BE2C (cell line): Measurements from ENCODE around the gene EN2.

ENCODE experiments used
- DNase-seq: peaks from one replicate; pipeline ENCODE4 v3.0.0-alpha.2; 2020
- H3K27me3 ChIP-seq: fragments of 250-450 bp; sonication (Bioruptor Pico); 2 replicates; pipeline ENCODE4 v1.5.1; 2020; ENCODE audit warnings: mild to moderate bottlenecking
- H3K36me3 ChIP-seq: fragments of 250-450 bp; sonication (Bioruptor Pico); 2 replicates; pipeline ENCODE4 v1.5.1; 2020; ENCODE audit warnings: mild to moderate bottlenecking
- H3K4me1 ChIP-seq: fragments of 250-450 bp; sonication (Bioruptor Pico); 2 replicates; pipeline ENCODE4 v1.5.1; 2020
- H3K4me3 ChIP-seq: 2 replicates; pipeline ENCODE4 v1.5.1; 2011; ENCODE audit warnings: low read depth, low read length
- H3K9me3 ChIP-seq: fragments of 250-450 bp; sonication (Bioruptor Pico); 2 replicates; pipeline ENCODE4 v1.5.1; 2020
- TF ChIP-seq, protein P1 (sequence below): IDR thresholded peaks from 2 replicates; pipeline ENCODE4 v1.5.1; 2012; ENCODE audit warnings: mild to moderate bottlenecking, low read depth, low read length

The EN2 gene

DNA sequence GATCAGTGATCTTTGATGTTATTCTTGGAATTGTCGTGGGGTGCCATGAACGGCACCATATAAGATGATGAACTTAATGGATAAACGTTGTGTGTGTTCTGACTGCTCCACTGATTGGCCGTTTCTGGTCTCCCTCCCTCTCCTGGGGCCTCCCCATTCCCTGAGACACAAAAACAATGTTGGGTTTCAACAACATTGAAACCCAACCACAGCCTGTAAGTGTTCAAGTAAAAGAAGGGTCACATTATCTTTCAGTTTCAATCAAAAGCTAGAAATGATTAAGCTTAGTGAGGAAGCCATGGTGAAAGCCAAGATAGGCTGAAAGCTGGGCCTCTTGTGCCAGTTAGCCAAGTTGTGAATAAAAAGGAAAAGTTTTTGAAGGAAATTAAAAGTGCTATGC is 19.5 kb downstream of the EN2 start:
- Histone ChIP-seq H3K27me3 (peaks cover 75% of the 10 kb centered on the region), H3K9me3 (no peaks in the 10 kb centered on the region), H3K36me3 (no peaks in the 10 kb centered on the region), H3K4me3 (no peak overlapping the region), H3K4me1 (no peaks in the 10 kb centered on the region)
- TF ChIP-seq, protein P1, sequence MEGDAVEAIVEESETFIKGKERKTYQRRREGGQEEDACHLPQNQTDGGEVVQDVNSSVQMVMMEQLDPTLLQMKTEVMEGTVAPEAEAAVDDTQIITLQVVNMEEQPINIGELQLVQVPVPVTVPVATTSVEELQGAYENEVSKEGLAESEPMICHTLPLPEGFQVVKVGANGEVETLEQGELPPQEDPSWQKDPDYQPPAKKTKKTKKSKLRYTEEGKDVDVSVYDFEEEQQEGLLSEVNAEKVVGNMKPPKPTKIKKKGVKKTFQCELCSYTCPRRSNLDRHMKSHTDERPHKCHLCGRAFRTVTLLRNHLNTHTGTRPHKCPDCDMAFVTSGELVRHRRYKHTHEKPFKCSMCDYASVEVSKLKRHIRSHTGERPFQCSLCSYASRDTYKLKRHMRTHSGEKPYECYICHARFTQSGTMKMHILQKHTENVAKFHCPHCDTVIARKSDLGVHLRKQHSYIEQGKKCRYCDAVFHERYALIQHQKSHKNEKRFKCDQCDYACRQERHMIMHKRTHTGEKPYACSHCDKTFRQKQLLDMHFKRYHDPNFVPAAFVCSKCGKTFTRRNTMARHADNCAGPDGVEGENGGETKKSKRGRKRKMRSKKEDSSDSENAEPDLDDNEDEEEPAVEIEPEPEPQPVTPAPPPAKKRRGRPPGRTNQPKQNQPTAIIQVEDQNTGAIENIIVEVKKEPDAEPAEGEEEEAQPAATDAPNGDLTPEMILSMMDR = no peak
- no peak for DNase-seq

DNA sequence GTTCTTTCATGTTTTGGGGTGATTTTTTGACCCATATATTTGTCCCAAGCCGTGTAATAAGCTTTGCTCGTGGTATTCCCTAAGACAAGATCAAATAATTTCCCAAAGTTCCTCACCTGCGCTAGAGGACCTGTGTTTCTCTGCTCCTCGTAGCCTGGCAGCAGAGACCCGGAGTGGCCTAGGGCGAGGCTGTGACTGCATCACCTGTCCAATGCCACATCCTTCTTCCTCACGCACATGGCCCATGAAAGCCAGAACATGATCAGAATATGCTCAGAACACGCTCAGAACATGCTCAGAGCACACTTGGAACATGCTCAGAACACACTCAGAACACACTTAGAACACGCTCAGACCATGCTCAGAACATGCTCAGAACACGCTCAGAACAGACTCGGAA is 23.8 kb downstream of the EN2 start:
- peaks cover 73% of the 10 kb centered on the region for H3K27me3 ChIP-seq
- TF ChIP-seq, protein P1 = no peak
- H3K4me3 ChIP-seq = no peak overlapping the region
- no peak for DNase-seq
- no peaks in the 10 kb centered on the region for H3K4me1 ChIP-seq
- H3K9me3 ChIP-seq = no peaks in the 10 kb centered on the region
- H3K36me3 ChIP-seq = no peaks in the 10 kb centered on the region

DNA sequence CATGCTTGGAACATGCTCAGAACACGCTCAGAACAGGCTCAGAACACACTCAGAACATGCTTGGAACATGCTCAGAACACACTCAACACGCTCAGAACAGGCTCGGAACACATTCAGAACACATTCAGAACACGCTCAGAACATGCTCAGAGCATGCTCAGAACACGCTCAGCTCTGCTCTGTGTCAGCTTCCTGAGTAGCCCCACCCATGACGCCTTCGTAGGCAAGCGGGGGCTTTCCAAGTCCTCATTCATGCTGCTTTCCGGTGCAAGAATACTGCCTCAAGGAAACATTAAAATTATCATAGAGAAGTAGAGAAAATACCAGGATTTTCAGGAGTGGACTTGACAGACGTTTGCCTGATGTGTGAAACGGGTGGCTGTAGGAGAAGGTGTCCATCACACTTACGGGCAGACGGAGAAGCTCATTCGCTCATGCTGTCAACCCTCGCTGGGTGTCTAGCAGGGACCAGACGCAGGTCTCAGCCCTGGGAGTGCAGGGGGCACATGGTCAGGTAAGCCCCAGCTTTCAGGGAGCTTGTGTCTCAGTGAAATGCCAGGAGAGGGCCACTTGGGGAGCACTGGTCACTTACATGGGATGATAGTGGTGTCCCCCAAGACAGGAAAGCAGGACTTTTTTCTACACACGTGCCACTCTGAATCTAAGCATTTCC is 24.7 kb downstream of the EN2 start:
- no peaks in the 10 kb centered on the region for H3K4me1 ChIP-seq
- H3K27me3 ChIP-seq = peaks cover 73% of the 10 kb centered on the region
- TF ChIP-seq, protein P1 = no peak
- no peak overlapping the region for H3K4me3 ChIP-seq
- DNase-seq = no peak
- H3K36me3 ChIP-seq = no peaks in the 10 kb centered on the region
- H3K9me3 ChIP-seq = no peaks in the 10 kb centered on the region

DNA sequence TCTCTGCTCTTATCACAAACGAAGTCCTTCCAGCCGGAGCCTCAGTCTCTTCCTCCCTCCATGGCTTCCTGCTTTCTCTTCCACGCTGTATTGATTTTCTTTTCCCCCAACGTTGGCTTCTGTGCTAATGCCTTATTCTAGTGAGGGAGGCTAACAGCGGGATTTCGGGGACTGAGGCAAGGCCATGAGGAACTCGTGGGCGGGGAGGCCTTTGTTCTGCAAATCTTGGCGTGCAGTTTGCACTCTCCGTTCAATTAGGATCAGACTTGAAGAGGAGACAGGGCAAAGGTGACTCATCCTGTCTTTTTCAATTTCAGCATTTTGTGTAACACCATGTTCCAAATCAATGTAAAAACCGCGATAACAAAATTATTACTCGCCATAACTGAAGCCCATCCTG is 25.3 kb downstream of the EN2 start:
- DNase-seq = no peak
- Histone ChIP-seq H3K36me3 (no peaks in the 10 kb centered on the region), H3K27me3 (peaks cover 73% of the 10 kb centered on the region), H3K9me3 (no peaks in the 10 kb centered on the region), H3K4me3 (no peak overlapping the region), H3K4me1 (no peaks in the 10 kb centered on the region)
- TF ChIP-seq, protein P1 = no peak

DNA sequence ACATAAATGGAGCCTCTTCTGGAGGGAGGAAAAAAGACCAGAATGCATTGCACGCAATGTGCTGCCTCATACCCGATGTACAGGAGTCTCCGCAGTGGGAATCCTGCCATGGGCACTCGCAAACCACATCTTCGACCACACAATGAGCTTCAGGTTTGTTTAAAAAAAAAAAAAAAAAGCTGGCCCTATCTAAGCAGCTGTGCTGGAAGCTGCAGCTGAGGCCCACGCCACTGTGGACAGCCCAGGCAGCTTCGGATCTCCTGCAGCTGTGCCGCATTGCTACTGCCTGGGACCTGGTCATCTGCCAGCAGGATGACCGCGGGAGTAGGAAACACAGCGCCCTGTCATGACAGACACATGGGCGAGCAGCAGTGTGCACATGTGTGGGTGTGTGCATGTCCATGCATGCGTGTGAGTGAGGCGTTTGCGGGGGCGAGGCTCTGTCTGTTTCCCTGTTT is 26.0 kb downstream of the EN2 start:
- no peaks in the 10 kb centered on the region for H3K36me3 ChIP-seq
- no peak overlapping the region for H3K4me3 ChIP-seq
- no peaks in the 10 kb centered on the region for H3K4me1 ChIP-seq
- no peak for DNase-seq
- TF ChIP-seq, protein P1 = no peak
- H3K9me3 ChIP-seq = no peaks in the 10 kb centered on the region
- H3K27me3 ChIP-seq = peaks cover 73% of the 10 kb centered on the region

DNA sequence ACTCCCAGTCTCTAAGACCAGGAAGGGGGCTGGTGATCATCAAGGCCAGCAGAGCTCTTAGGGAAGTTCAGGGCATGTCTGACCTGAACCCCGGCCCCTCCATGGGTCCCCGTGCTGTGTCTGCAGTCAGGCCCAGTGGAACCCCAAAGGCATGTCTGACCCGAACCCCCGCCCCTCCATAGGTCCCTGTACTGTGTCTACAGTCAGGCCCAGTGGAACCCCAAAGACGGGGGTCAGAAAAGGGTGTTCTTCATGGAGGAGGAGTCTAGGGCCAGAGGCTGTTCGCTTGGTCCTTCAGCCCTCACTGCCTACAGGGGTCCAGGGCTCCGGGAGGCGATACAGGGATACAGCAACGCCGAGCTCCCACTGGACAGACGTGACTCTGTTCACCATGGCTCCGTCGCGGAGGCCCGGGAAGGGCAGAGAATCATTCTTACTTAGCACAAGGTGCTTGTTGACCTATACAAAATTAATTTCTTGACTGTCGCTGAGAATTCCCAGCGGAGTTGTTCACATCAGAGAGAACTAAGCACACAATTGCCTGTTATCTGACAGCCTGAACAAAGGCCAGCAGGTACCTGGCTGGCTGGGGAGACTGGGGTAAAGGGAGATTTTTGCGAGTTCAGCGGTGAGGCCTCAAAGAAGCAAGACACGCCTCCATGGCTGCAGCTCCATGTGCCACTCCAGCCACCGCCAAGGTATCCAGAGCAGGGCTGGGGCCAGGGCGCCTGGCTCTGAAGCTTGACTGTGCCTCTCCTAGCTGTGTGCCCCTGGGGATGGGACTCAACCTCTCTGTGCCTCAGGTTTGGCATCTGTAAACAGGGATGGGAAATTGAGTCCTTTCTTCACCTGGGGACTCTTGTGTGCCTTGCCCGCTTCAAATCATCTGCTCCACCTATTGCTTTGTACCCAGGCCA is 26.8 kb downstream of the EN2 start:
- no peaks in the 10 kb centered on the region for H3K36me3 ChIP-seq
- H3K4me1 ChIP-seq = no peaks in the 10 kb centered on the region
- DNase-seq = no peak
- no peak overlapping the region for H3K4me3 ChIP-seq
- no peaks in the 10 kb centered on the region for H3K9me3 ChIP-seq
- TF ChIP-seq, protein P1 = no peak
- peaks cover 80% of the 10 kb centered on the region for H3K27me3 ChIP-seq
